GOT3 (cell line): ENCODE measurements around the gene BCHE.

Experiments
- DNase-seq: peaks from one replicate; lab custom pipeline; 2025; ENCODE audit warnings: mixed read lengths; lab: John Stamatoyannopoulos, UW

The BCHE gene

GRCh38 chr3:165749821-165750220 is 87.4 kb downstream of the BCHE start:
- no peak for DNase-seq

GRCh38 chr3:165749241-165749640 is 88.0 kb downstream of the BCHE start:
- DNase-seq: no peak

GRCh38 chr3:165748094-165748493 is 89.1 kb downstream of the BCHE start:
- no peak for DNase-seq

- no peak for DNase-seq
These were observed 90.3 kb downstream of the BCHE start for GRCh38 chr3:165746874-165747273.

- no peak for DNase-seq
These were observed 93.2 kb downstream of the BCHE start for GRCh38 chr3:165744025-165744424.

- DNase-seq: no peak
These were observed 94.9 kb downstream of the BCHE start for GRCh38 chr3:165742351-165742750.

GRCh38 chr3:165729756-165730155 is 107.5 kb downstream of the BCHE start:
- no peak for DNase-seq

- DNase-seq: no peak
These were observed 108.3 kb downstream of the BCHE start for GRCh38 chr3:165728924-165729323.

- no peak for DNase-seq
These were observed 111.9 kb downstream of the BCHE start for GRCh38 chr3:165725296-165725695.
